Prostate gland (tissue), 2 donors: ENCODE results near the gene SPACA4.
A peak's percentile ranks its signal among the peaks of the same experiment; 100 is the strongest.

Experiments
- CTCF ChIP-seq, 4 experiments: fragments of 200-600 bp in 2 of 4; fragments of 450-650 bp in 2 of 4; sonication (generic) in 2 of 4; IDR thresholded peaks; 1 replicate in 3 of 4; 2 replicates in 1 of 4; pipeline ENCODE4 v1.5.1; 2016 to 2019; ENCODE audit warnings: antibody characterized with exemption in 4 of 4, mild to moderate bottlenecking in 2 of 4, moderate library complexity in 2 of 4
- POLR2AphosphoS5 ChIP-seq: sonication (generic); formaldehyde crosslinking; IDR thresholded peaks from one replicate; pipeline ENCODE4 v1.6.1; 2017; ENCODE audit warnings: antibody characterized with exemption

- no peak for TF ChIP-seq CTCF (IDR thresholded peaks at IDR 0.05)
- TF ChIP-seq POLR2AphosphoS5: peak; percentile 72
These were observed 31.6 kb downstream of the SPACA4 start for GRCh38 chr19:48637948-48638830.
